ENCODE results near the gene HS3ST2. TPM values are rescaled to one million over a fixed set of nuclear protein-coding genes. Genes with fewer than 3 reads are reported as not detected.

Gene HS3ST2
- total RNA-seq, 1 experiment from 2014 or later, result 0.24 TPM

GRCh38 chr16:22874394-22874793 lies 60.4 kb downstream of the HS3ST2 start:
- H3K27me3 ChIP-seq (replicated peaks; ENCODE audit: insufficient read depth, low read depth, low read length, poor library complexity), result peaks cover 15% of the 10 kb centered on the region
- ChIA-PET POLR2A (ENCODE audit: low non-redundant PET) (no interaction called here), CTCF (no interaction called here)
- no peak overlapping the region for H3K4me3 ChIP-seq (ENCODE audit: low read depth, low read length, poor library complexity, severe bottlenecking)
- BruUV-seq (replicated peaks), result no TSS peak
- no peaks in the 10 kb centered on the region for H3K36me3 ChIP-seq (ENCODE audit: insufficient read depth, low read length, poor library complexity, severe bottlenecking)
- intact Hi-C loops (cut with micrococcal nuclease; ENCODE audit: unreplicated experiment), result no loop called here
- no peak for DNase-seq (ENCODE audit: low spot score)
- TF ChIP-seq CTCF (conservative IDR thresholded peaks at IDR 0.05; ENCODE audit: low read depth, low read length), result no peak
- TF ChIP-seq EZH2 (IDR thresholded peaks at IDR 0.05; ENCODE audit: borderline replicate concordance, low read depth, low read length, poor library complexity, severe bottlenecking), result no peak
- H3K27ac ChIP-seq (ENCODE audit: low read depth, low read length, poor library complexity, severe bottlenecking), result no peak overlapping the region
- no peaks in the 10 kb centered on the region for H3K9me3 ChIP-seq (ENCODE audit: low read depth, low read length, poor library complexity, severe bottlenecking)
- no peaks in the 10 kb centered on the region for H3K4me1 ChIP-seq (ENCODE audit: insufficient read depth, low read length, poor library complexity, severe bottlenecking)

- intact Hi-C loops (cut with micrococcal nuclease; ENCODE audit: unreplicated experiment), result no loop called here
- Histone ChIP-seq H3K36me3 (ENCODE audit: insufficient read depth, low read length, poor library complexity, severe bottlenecking) (no peaks in the 10 kb centered on the region), H3K27me3 (replicated peaks; ENCODE audit: insufficient read depth, low read depth, low read length, poor library complexity) (peaks cover 28% of the 10 kb centered on the region), H3K4me3 (ENCODE audit: low read depth, low read length, poor library complexity, severe bottlenecking) (no peak overlapping the region), H3K9me3 (ENCODE audit: low read depth, low read length, poor library complexity, severe bottlenecking) (no peaks in the 10 kb centered on the region), H3K27ac (ENCODE audit: low read depth, low read length, poor library complexity, severe bottlenecking) (no peak overlapping the region), H3K4me1 (ENCODE audit: insufficient read depth, low read length, poor library complexity, severe bottlenecking) (no peaks in the 10 kb centered on the region)
- BruUV-seq (replicated peaks), result no TSS peak
- ChIA-PET CTCF (no interaction called here), POLR2A (ENCODE audit: low non-redundant PET) (no interaction called here)
- TF ChIP-seq CTCF (conservative IDR thresholded peaks at IDR 0.05; ENCODE audit: low read depth, low read length) (no peak), EZH2 (IDR thresholded peaks at IDR 0.05; ENCODE audit: borderline replicate concordance, low read depth, low read length, poor library complexity, severe bottlenecking) (no peak)
- DNase-seq (ENCODE audit: low spot score), result no peak
Observed at GRCh38 chr16:22878955-22879354, 65.0 kb downstream of the HS3ST2 start.

- TF ChIP-seq EZH2 (IDR thresholded peaks at IDR 0.05; ENCODE audit: borderline replicate concordance, low read depth, low read length, poor library complexity, severe bottlenecking), result no peak
- TF ChIP-seq CTCF (conservative IDR thresholded peaks at IDR 0.05; ENCODE audit: low read depth, low read length), result no peak
- intact Hi-C loops (cut with micrococcal nuclease; ENCODE audit: unreplicated experiment), result no loop called here
- peaks cover 29% of the 10 kb centered on the region for H3K27me3 ChIP-seq (replicated peaks; ENCODE audit: insufficient read depth, low read depth, low read length, poor library complexity)
- ChIA-PET CTCF (no interaction called here), POLR2A (ENCODE audit: low non-redundant PET) (no interaction called here)
- no TSS peak for BruUV-seq (replicated peaks)
- H3K27ac ChIP-seq (ENCODE audit: low read depth, low read length, poor library complexity, severe bottlenecking), result no peak overlapping the region
- H3K4me3 ChIP-seq (ENCODE audit: low read depth, low read length, poor library complexity, severe bottlenecking), result no peak overlapping the region
- H3K9me3 ChIP-seq (ENCODE audit: low read depth, low read length, poor library complexity, severe bottlenecking), result no peaks in the 10 kb centered on the region
- no peaks in the 10 kb centered on the region for H3K4me1 ChIP-seq (ENCODE audit: insufficient read depth, low read length, poor library complexity, severe bottlenecking)
- DNase-seq (ENCODE audit: low spot score), result no peak
- no peaks in the 10 kb centered on the region for H3K36me3 ChIP-seq (ENCODE audit: insufficient read depth, low read length, poor library complexity, severe bottlenecking)
Observed at GRCh38 chr16:22879466-22879865, 65.5 kb downstream of the HS3ST2 start.
